HT1080 (cell line): ENCODE results near the gene ZFAND4. TPM values are rescaled to one million over a fixed set of nuclear protein-coding genes. Genes with fewer than 3 reads are reported as not detected.
"Not testable (repeated sequence)": the region's sequence is repeated elsewhere in the genome, so short reads cannot be mapped to it uniquely, and the experiment has no call there.

ENCODE experiments used
- DNase-seq: peaks from one replicate; pipeline ENCODE4 v3.0.0-alpha.2; 2015; ENCODE audit warnings: low read depth
- total RNA-seq: library from RNA; depleted of rRNA; stranded (reverse); fragments of >200 nt; shearing (Covaris generic); gene quantifications from 2 replicates; pipeline ENCODE4 v1.2.3, GENCODE V29; 2014; rRNA removed

The ZFAND4 gene
- total RNA-seq, 1 experiment from 2014 or later = 3.6 TPM

DNA sequence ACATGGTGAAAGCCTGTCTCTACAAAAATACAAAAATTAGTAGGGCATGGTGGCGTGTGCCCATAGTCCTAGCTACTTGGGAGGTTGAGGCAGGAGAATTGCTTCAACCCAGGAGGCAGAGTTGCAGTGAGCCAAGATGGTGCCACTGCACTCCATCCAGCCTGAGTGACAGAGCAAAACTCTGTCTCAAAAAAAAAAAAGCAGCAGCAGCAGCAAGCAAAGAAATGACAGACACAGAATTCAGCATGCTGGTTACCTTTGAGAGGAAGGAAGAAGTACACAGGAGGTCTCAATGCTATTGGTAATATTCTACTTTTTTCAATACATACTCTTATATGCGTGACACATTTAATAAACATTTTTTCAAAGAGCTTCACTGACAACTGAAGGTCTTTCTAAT lies 81.3 kb downstream of the ZFAND4 start:
- DNase-seq = no peak

DNA sequence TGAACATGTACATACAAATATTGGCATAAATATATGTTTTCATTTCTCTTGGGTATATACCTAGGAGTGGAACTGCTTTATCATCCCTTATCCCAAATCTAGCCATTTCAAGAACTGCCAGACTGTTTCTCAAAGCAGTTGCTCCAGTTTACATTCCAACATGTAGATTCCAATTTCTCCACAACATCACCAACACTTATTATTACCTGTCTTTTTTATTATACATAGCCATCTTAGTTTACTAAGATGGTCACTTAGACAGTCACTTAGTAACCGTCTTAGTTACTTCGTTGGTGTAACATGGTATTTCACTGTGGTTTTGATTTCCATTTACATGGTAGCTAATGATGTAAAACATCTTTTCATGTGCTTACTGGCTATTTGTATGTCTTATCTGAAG lies 82.7 kb downstream of the ZFAND4 start:
- DNase-seq = no peak

GRCh38 chr10:45589009-45589408 lies 83.6 kb downstream of the ZFAND4 start:
- DNase-seq = no peak

GRCh38 chr10:45586028-45586824 lies 86.3 kb downstream of the ZFAND4 start:
- DNase-seq = no peak

GRCh38 chr10:45585131-45585530 lies 87.4 kb downstream of the ZFAND4 start:
- DNase-seq = no peak

DNA sequence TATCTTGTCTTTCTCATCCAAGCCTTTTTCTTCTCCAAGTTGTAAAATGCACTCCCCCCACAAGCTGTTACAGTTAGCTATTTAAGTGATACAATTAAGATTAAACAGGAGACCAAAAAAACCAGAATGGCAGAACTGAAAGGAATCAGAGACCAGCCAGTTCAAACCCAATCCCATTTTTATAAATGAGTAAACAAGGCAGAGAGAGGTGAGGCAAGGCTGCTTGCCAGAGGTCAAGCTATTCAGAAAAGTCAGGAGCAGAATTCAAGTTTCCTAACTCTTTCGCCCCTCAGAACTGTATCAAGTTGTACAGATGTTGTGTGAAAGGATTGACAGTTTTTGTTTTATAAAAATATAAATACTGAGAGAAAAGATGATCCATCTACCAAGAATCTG lies 90.2 kb downstream of the ZFAND4 start:
- DNase-seq = no peak

DNA sequence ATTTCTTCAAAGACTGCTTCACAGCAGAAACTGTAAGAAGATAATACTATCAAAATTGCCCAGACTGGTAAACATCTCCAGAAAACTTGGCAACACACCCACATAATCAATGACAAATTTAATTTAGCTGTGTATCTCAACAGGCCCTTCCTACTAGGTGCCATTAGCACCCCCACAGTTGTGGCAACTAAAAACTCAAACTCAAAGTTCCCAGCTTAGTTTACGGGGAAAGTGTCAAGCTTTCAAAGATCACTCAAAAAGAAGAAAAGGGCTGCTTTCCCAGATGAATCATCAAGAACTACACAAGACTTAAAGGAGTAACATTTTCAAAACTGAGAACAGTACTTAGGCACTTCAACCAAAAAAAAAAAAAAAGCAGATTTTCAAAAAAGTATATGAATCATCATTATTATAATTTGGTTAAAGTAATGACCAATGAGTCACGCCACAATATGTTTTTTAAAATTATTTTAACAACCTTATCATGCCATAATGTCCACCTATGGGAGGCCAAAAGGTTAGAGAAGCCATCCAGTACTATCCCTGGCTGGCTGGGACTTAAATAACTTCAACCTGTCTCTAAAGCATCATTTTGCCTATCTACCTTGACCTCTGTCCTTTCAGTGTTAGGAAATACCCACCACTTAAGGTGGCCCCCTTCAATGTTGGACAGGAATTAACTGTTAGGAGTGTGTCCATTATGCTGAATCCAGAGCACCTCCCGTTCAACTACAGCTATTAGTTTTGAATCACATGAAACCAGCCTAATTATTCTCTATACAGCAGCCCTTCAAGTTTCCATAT lies 90.8 kb downstream of the ZFAND4 start:
- DNase-seq = no peak

DNA sequence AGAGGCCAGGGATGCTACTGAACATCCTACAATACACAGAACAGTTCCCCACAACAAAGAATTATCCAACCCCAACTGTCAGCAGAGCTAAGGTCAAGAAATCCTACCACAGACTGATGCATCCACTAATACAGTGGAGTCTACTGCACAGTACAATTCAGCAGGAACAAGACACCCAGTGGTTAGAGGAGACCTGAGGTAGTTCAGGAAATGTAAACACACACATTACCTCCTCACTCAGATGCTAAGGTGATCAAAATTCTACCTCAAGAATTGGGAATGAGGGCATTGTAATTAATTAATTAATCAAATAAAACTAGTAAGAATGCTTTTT lies 91.4 kb downstream of the ZFAND4 start:
- DNase-seq = no peak

GRCh38 chr10:45580371-45581215 lies 92.0 kb downstream of the ZFAND4 start:
- no peak for DNase-seq

- no peak for DNase-seq
Measured at GRCh38 chr10:45578384-45578971, 94.1 kb downstream of the ZFAND4 start.

DNA sequence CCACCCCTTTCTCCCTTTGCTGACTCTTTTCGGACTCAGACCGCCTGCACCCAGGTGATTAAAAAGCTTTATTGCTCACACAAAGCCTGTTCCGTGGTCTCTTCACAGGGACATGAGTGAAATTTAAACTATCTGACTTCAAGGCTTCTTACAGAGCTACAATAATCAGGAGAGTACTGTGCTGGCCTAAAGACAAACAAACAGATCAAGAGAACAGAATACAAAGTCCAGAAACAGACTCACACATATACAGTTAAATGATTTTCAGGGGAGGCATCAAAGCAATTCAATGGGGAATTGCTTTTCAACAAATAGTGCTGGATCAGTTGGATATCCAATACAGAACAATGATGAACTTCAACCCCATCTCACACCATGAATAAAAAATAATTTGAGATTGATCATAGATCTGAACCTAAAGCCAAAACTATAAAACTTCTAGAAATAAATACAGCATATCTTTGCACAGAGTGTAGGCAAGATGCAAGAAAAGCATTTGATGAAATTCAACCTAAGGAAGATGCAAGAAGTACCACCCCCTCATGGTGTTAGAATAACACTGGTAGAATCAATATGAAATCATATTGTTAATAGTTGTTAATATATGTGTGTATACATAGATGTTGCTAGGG lies 96.5 kb downstream of the ZFAND4 start:
- no peak for DNase-seq

GRCh38 chr10:45575032-45575761 lies 97.4 kb downstream of the ZFAND4 start:
- not testable (repeated sequence) for DNase-seq

- DNase-seq = no peak
Measured at GRCh38 chr10:45569471-45569870, 103.1 kb downstream of the ZFAND4 start.

GRCh38 chr10:45566415-45566814 lies 106.2 kb downstream of the ZFAND4 start:
- no peak for DNase-seq

Other genes starting within 250 kb of the ZFAND4 start
- 13.0 and 18.6 TPM in 2 replicates for gene WASHC2C, start 54.5 kb upstream of the ZFAND4 start, total RNA-seq
- 3.8 and 9.1 TPM in 2 replicates for gene AGAP4, start 174.7 kb upstream of the ZFAND4 start, total RNA-seq